Retinal pigment epithelial cell (primary cell): ENCODE measurements around the gene SORCS2.

ENCODE experiments used
- DNase-seq: peaks from one replicate; pipeline ENCODE4 v3.0.0-alpha.2; 2010; ENCODE audit warnings: low read depth
- H3K4me3 ChIP-seq: 2 replicates; pipeline ENCODE4 v1.5.1; 2011; ENCODE audit warnings: mild to moderate bottlenecking, low read length, control low read depth, moderate library complexity
- TF ChIP-seq, protein P1 (sequence below): conservative IDR thresholded peaks from 2 replicates; pipeline ENCODE4 v1.5.1; 2011; ENCODE audit warnings: low read depth, low read length, control low read depth, inconsistent platforms

The SORCS2 gene

DNA sequence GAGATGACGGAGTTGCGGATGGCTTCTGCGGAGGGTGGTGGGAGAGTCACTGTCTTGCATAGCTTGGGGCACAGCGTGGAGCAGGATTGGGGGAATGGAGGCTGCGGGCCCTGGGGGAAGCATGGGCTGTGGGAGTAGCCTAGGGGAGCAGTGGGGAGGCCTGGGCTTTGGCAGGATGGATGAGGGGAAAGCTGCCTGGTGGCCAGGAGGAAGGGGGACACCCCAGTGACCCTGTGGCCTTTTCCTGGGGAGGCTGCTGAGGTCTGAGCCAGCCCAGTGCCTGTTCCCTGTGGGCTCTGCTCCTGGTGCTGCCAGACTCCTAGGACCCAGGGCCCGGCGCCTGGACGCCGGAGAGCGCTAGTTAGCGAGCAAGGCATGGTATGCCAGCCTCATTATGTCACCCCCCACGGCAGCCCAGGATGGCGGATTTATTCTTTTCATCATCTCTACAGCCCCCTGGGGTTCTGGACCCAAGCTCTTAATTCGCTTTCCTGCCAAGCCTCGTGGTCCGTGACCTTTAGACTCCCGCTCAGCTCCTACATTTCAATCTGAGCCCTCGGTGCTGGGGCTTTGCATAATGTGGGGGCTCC, 39.8 kb downstream of the SORCS2 start:
- no peak for DNase-seq
- H3K4me3 ChIP-seq = no peak overlapping the region
- TF ChIP-seq, protein P1, sequence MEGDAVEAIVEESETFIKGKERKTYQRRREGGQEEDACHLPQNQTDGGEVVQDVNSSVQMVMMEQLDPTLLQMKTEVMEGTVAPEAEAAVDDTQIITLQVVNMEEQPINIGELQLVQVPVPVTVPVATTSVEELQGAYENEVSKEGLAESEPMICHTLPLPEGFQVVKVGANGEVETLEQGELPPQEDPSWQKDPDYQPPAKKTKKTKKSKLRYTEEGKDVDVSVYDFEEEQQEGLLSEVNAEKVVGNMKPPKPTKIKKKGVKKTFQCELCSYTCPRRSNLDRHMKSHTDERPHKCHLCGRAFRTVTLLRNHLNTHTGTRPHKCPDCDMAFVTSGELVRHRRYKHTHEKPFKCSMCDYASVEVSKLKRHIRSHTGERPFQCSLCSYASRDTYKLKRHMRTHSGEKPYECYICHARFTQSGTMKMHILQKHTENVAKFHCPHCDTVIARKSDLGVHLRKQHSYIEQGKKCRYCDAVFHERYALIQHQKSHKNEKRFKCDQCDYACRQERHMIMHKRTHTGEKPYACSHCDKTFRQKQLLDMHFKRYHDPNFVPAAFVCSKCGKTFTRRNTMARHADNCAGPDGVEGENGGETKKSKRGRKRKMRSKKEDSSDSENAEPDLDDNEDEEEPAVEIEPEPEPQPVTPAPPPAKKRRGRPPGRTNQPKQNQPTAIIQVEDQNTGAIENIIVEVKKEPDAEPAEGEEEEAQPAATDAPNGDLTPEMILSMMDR = no peak

DNA sequence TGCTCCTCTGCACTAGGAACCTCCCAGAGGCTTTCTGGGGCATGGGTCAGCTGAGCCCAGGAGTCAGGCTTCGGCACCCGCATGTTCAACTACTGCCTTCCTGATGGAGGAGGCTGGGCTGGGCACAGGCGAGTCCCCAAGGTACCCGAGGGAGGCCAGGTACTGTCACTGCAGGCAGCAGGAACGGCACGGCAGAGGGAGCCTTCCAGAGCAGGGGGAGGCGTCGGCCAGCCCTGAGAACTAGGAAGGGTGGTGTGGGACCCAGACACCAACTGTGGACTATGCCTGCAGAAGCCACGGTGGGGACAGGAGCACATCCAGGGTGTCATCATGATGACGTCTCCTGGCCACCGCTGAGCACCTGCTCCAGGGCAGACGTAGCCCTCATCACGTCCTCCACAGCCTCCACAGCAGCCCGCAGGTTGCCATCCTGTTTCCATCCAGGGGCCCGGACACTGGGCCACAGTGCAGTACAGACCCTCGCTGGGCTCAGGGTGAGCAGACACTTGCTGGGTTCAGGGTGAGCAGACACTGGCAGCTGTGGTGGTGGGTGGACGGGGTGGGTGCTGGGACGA, 40.8 kb downstream of the SORCS2 start:
- TF ChIP-seq, protein P1 = no peak
- DNase-seq = no peak
- no peak overlapping the region for H3K4me3 ChIP-seq

DNA sequence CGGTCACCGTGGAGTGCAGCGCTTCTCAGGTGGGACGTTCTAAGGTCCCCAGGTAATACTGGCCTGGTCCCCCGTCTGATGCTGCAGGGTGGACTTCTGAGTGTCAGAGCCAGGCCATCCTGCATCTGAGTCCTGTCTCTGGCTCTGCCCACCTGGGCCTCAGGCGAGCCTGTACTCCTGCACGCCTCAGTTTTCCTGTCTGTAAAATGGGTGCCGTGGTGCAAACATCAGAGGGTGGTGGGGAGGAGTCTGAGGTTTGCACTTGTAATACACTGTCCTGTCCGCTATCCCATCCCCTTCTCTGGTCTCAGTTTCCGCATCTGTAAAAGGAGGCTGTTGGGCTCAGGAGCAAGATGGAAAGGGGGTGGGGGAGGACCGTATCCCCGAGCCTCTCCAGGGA, 41.3 kb downstream of the SORCS2 start:
- TF ChIP-seq, protein P1 = no peak
- no peak for DNase-seq
- H3K4me3 ChIP-seq = no peak overlapping the region

DNA sequence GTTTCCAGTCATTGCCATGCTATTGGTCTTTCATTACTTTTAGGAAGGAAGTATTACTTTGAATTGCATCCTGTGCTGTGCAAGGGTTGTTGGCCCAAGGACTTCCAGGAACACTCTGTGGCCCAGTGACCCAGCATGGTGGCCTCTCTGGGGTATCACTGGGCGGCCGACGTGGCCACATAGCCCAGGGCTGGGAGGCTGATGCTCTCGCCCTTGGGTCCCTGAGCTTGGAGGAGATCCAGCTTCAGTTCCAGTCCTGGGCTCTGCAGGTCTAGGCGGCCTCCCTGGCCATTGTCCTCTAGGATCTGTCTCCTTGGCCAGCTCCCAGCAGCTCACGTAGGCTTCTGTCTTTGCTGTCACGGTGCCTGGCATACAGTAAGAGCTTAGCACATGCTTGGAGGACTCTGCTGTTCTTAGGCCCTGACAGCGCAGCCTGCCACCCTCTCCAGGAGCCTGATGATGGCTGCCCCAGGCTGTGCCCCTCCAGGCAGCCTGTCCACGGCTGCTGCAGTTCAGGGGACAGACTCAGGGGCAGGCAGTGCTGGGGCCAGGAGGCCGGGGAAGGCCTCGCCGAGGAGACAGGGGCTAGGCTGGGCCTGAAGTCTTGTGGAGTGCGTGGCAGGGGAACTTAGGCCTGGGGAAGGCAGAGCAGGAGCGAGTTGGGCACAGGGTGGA, 42.2 kb downstream of the SORCS2 start:
- no peak for DNase-seq
- H3K4me3 ChIP-seq = no peak overlapping the region
- TF ChIP-seq, protein P1 = no peak

DNA sequence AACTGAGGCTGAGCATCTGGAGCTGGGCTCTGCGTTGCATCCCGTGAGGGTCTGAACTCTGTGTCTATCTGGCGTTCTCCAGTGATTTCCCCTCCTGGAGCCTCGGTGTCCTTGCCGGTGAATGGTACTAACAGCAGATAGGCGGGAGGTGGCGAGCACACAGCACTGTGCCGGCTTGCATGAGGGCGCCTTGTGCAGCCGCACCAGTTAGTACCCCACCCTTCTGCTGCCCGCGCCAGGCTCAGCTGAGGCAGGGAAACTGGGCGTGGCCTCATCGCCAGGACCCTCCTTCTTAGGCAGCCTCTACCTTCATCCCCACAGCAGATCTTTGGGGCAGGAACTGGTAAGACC, 42.7 kb downstream of the SORCS2 start:
- no peak for DNase-seq
- no peak overlapping the region for H3K4me3 ChIP-seq
- TF ChIP-seq, protein P1 = no peak

DNA sequence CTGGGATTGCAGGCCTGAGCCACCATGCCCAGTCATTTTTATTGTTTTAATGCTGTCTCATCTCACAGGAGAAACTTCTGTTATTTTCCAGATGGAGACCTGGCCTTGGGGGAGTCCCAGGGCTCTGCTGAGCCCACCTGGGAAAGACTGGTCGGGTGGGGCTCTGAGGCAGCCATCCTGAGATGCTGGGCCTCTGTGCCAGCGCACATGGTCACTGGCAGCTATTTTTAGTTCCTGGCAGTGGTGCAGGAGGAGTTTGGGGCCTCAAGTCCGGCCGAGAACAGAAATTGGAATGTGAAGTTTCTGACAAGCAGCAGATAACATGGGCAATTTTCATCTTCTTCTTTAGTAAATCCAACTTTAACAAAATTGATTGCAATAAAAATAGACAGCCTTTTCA, 44.5 kb downstream of the SORCS2 start:
- no peak for DNase-seq
- H3K4me3 ChIP-seq = no peak overlapping the region
- TF ChIP-seq, protein P1 = no peak

DNA sequence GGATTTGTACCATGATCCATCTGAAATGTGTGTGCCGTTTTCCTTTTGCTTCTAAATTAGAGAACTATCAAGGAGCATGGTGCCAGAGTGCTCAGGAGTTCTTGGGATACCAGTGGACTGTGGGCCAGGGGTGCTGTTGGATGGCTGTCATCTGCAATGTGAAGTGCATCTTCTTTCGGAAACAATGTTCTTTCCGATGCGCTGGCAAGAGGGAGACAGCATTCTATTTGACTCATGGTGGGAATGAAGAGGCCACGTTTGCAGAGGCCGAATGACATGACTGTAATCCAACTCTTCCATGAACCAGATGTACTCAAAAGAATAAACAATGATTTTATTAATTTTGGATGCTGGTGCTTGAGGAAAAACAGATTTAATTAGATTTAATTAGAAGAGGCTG, 45.5 kb downstream of the SORCS2 start:
- DNase-seq = no peak
- no peak overlapping the region for H3K4me3 ChIP-seq
- TF ChIP-seq, protein P1 = no peak
